ENCODE data around the gene FGFR2.

- TF ChIP-seq ELF1 (IDR thresholded peaks at IDR 0.05; ENCODE audit: borderline replicate concordance, low read depth) (no peak), EZH2 (IDR thresholded peaks at IDR 0.05) (no peak), CTCF (IDR thresholded peaks at IDR 0.05 in 2 of 3, conservative IDR thresholded peaks at IDR 0.05 in 1 of 3; ENCODE audit: borderline replicate concordance in 1 of 3, insufficient read depth in 1 of 3, low read depth in 2 of 3, low read length in 2 of 3) (no peak), SIN3A (IDR thresholded peaks at IDR 0.05; ENCODE audit: low read depth) (no peak), ZBTB33 (IDR thresholded peaks at IDR 0.05; ENCODE audit: extremely low read depth, insufficient replicate concordance, low read length) (no peak), POLR2A (IDR thresholded peaks at IDR 0.05; ENCODE audit: borderline replicate concordance, extremely low read depth, insufficient read depth, insufficient read length) (no peak), POLR2AphosphoS5 (IDR thresholded peaks at IDR 0.05; ENCODE audit: low read depth, low read length) (no peak)
These were observed 39.2 kb upstream of the FGFR2 start for GRCh38 chr10:121637437-121637836.
